Stimulated activated CD4-positive, alpha-beta T cell treated with anti-CD3 and anti-CD28 coated beads, TNF-alpha, amount 100 ng/mL, for 24 hours (primary cell): Measurements from ENCODE around the gene FGF5.
"Not testable (repeated sequence)": the region's sequence is repeated elsewhere in the genome, so short reads cannot be mapped to it uniquely, and the experiment has no call there.

Experiments
- DNase-seq, 3 experiments: peaks; one replicate each; pipeline ENCODE4 v3.0.0-alpha.2; 2020; ENCODE audit warnings: low read depth in 3 of 3

The FGF5 gene, protein sequence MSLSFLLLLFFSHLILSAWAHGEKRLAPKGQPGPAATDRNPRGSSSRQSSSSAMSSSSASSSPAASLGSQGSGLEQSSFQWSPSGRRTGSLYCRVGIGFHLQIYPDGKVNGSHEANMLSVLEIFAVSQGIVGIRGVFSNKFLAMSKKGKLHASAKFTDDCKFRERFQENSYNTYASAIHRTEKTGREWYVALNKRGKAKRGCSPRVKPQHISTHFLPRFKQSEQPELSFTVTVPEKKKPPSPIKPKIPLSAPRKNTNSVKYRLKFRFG

DNA sequence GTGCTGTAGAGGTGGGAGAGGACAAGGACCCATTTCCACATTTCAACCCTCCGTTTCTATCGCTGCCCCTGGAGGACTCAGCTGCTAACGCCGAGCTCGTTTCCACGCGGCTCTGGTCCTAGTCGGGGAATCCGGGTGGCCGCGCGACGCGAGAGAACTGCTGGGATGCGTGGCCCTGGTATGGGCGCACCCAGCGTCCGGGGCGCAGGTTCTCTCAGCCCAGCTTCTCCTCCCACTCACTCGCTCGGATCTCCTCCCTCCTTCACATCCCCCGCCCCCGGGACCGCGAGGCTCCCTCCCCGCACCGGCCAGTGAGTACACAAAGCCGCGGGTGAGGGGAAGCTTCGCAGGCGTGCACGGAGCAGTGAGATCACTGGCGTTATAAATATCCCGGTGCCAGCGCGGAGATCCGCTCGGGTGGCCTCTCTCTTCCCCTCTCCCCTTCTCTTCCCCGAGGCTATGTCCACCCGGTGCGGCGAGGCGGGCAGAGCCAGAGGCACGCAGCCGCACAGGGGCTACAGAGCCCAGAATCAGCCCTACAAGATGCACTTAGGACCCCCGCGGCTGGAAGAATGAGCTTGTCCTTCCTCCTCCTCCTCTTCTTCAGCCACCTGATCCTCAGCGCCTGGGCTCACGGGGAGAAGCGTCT is at the start of gene FGF5:
TSS of gene FGF5 (plus strand) at position 412 of the 649 bp plus-strand sequence. CDS start at position 573, 161 bp downstream.
- peak in 1 of 3 experiments; percentile 36 for DNase-seq

DNA sequence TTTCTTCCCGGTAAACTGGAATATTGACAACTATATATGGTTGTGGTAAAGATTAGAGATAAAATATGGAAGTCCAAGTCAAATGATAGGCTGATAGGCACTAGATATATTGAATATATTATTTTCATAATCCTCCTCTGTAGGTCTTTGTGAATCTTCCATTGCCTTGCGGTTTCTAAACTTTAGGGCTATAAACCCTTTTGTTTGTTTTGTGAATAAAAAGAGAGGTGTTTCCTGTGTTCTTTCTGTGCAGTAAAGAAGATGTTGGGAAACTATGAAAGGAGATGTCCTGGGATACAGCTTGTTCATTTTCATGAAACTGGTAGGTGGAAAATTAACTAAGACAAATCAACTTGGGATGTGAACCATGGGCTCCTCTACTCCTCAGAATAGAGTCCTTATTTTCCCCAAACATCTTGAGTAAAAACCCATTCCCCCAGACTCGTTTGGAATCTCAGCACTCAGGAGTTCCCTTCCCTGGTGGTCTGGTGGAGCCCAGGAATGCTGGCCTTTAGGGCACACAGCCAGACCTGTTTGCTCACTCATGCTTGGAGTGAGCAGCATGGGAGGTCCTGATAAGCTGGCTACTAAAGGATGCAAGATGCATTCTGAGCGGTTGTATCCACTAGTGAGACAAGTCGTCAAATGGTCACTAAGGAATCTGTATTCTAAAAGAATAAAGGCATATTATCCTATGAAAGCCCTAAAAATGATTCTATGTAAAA is 47.0 kb upstream of the FGF5 start:
- DNase-seq = no peak

DNA sequence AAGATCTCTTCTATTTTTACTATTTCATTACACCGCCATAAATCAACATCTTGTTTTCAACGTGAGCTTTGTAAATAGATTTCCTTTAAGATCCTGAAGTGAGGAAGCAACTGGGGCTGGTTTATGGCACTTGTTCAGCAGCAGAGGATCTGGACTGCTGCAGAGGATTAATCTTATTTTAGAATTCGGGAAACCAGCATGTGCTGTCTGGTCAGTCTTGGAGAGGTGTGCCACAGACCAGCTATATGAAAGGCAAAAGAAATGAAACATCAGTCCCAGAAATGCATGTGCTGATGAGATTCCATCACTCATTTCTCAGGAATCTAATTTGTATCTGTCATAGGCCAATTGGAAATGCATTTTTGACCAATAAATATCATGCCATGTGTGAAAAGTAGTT is 45.8 kb upstream of the FGF5 start:
- no peak for DNase-seq

DNA sequence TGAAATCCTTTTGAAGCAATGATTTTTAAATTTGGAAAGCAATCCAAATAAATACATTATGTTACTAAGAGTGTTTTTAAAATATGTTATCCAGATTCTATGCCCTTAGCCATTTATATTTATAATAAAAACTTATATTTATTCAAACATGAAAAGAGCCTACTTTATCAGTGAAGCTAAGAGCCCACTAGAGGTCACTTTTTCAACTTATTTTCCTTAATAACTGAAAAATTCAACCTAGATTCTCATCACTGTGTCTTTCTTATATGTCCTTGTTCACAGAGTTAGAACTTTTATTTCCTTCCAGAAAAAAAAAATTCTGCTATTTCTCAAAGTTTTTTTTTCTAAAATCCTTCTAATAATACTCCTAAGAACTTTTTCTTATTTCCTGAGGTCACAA is 45.3 kb upstream of the FGF5 start:
- DNase-seq = no peak

DNA sequence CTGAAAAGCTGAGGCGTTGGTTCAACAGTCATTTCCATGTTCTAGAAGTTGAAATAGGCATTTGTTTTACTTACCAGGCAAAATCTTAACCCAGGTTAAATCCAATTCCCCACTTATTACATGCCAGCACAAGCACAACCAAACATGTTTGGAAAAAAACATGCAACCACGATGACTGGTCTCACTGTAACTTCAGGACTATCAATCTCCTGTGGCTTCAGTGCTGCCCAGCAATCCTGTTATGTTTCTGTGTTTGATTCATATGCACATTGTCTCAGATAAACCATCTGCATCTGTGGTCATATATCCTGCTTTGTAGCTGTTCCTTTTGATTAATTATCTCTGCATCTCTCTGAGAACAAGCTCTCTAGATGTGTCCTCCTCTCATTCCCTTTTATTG is 40.9 kb upstream of the FGF5 start:
- no peak for DNase-seq

DNA sequence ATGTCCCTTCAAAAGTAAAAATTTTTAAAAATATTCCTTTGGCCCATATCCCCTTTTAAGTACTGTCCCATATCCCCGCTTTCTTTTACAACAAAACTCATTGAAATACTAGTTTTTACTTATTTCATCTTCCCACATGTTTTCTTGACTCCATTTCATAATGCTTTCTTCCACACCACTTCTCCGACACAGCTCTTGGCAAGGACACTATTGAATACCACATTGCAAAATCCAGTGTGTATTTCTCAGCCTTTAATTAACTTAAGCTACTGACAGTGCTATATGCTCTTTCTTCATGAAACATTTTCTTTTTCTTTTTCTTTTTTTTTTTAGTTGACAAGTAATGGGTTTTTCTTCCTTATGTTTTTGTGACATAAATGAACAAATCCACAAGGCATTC is 40.4 kb upstream of the FGF5 start:
- no peak for DNase-seq

- DNase-seq = no peak
Measured at GRCh38 chr4:80228460-80228859, 38.0 kb upstream of the FGF5 start.

DNA sequence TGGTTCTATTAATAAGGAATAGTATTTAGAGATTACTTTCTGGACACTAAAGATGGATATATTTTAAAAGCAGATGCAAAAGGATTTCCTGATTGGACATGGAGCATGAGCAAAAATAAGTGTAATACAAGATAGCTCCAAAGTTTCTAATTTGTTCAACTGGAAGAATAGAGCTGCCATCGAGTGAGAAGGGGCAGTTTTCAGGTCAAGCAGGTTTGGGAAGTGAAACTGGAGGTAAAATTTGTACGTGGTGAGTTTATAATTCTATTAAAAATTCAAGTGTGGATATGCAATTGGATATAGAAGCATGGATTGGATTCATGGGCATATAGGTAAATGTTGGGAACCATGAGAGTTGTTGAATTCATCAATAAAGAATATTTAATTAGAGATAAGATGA is 37.3 kb upstream of the FGF5 start:
- DNase-seq = no peak

GRCh38 chr4:80229590-80229989 is 36.9 kb upstream of the FGF5 start:
- no peak for DNase-seq

GRCh38 chr4:80231180-80231579 is 35.3 kb upstream of the FGF5 start:
- no peak for DNase-seq

DNA sequence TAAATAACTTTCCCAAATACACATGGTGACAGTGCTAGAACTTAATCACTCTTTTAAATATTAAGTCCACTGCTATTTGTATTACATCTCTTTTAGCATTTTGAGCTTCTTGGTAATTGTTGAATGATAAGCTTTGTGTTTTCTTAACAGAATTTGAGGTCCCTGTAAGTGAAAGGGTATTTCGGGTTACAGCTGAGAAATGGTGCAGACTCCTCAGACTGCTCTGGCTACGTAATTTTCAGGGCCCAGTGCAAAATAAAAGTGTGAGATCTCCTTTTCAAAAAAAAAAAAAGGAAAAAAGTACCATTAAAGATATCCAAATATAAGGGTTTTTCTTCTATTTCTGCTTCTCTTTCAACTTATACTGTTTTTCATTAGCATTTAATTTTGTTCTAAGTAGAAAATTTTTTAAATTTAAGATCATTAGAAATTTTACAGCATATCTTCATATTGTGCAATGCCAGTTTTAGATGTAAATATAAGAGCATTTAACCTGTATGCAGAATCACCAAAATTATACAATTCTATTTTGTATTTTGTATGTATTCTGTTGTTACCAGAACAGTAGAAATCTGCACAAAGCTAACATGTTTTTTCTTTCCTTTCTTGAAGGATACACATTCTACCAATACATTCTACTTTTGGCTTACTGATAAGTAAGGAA is 33.6 kb upstream of the FGF5 start:
- no peak for DNase-seq

DNA sequence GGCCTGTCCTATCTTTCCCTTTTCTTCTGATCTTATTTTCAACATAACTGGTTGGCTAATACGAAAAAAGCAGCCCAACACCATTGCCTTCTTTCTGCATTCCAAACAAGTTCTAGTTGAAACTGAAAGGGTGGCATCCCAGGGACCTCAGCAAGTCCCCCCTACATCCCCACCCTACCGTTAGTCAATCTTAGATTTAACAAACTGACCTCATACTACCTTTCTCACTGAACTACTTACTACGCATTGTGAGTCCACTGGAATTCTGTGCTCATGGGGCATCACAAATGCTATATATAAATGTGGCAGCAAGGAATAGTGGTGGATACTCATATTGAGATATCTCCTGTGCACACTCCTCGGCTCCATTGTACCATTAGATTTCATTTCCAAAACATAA is 33.1 kb upstream of the FGF5 start:
- no peak for DNase-seq

DNA sequence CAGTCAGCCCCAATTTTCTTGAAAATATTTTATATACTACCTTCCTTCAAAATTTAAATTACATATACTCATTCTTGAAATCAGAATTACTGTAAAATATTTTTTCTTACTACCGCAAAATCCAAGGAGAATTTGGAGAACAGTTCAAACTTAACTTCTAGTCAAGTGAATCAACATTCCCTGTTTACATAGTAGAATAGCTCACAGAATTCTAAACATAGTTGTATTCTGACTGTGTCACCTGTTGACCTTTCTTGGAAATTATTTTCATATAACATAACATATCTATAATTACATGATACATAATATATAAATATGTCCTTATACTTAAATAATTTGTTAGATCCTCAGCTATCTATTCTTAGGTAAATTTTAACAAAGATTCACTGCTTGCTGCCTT is 31.0 kb upstream of the FGF5 start:
- no peak for DNase-seq

- no peak for DNase-seq
Measured at GRCh38 chr4:80237992-80238391, 28.5 kb upstream of the FGF5 start.

GRCh38 chr4:80239480-80240150 is 26.8 kb upstream of the FGF5 start:
- DNase-seq = no peak

DNA sequence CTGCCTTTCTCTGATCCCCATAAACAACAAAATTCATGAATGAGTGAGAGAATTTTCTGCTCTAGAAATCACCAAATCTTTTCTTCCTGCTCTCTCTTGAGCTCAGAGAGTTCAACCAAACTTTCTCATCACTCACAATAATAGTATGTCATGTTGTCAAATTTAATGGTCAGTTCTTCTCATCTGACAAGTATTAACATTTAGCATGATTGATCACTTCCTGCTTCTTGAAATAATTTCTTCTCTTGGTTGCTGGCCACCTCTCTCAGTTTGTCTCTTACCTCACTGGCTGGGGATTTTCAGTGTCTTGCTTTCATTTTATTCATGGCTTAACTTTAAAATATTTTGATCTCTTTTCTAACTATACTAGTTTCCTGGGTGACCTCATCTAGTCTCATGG is 25.5 kb upstream of the FGF5 start:
- no peak for DNase-seq

GRCh38 chr4:80243274-80244018 is 23.0 kb upstream of the FGF5 start:
- DNase-seq = no peak

GRCh38 chr4:80247484-80247883 is 19.0 kb upstream of the FGF5 start:
- not testable (repeated sequence) for DNase-seq

DNA sequence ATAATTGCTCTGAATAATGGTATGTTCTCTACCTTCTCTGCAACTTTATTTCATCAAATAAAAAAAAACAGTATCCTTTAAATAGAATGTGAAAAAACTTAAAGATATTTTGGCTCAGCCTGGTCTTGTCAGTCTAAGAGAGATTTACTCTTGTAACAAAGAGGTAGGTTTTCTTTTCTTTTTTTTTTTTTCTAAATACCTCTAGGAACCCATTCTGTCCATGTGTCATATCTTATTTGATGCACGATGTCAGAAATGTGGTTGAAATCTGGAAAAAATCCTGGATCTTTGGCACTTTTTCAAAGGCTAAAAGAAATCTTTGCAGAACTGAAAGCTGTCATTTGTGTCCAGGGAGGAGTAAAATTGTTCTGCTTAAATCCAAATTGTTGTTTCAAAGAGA is 17.3 kb upstream of the FGF5 start:
- DNase-seq = no peak

DNA sequence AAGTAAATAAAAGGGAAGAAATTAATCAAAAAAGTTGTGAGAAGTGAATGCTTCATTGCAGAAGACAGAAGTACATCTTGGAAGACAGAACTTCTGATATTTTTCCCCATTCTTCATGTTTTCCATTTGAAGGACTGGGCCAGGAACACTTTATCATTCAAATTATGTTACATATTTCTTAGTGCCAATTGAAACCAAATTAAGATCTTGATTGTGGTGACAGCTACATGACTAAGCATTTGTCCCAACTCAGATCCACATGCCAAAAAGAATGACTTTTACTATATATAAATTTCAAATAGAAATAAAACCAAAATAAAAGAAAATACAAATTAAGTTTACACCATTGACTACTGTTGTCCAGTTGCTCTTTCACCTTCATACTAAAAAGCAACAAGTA is 14.0 kb upstream of the FGF5 start:
- DNase-seq = no peak

DNA sequence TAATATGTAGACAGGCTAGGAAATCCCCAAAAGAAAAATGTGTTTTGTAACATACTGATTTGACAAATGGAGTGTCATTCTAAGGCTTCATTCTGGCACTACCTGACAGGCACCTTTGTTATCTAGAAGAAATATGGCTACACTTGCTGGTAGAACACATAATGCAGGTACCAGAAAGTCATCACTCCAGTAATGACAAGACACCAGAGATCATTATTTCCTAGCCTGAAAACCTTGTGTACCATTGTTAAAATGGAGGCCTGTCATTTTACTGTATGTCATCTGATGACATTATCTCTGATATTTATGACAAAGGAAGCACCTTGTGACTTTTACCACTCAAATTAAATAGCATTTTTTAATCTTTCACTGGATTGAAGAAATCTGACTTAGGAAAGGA is 13.5 kb upstream of the FGF5 start:
- no peak for DNase-seq
